GM19025 (cell line): ENCODE results near the gene ABAT.

Source experiments
- ATAC-seq: cut with Tn5 transposase; IDR thresholded peaks from one replicate; pipeline ENCODE4 v1.9.1; 2021; ENCODE audit warnings: mild to moderate bottlenecking, low read depth, moderate library complexity; ENCODE audit not compliant: unreplicated experiment

Gene ABAT

GRCh38 chr16:8808009-8808408 lies 133.6 kb downstream of the ABAT start:
- no peak for ATAC-seq

GRCh38 chr16:8808613-8809353 lies 134.4 kb downstream of the ABAT start:
- ATAC-seq, result no peak

- ATAC-seq, result no peak
Measured at GRCh38 chr16:8812162-8812843, 137.9 kb downstream of the ABAT start.

GRCh38 chr16:8814095-8814806 lies 139.8 kb downstream of the ABAT start:
- no peak for ATAC-seq

GRCh38 chr16:8816967-8817655 lies 142.7 kb downstream of the ABAT start:
- no peak for ATAC-seq

GRCh38 chr16:8818504-8819270 lies 144.3 kb downstream of the ABAT start:
- ATAC-seq, result peak; percentile 83

- ATAC-seq, result no peak
Measured at GRCh38 chr16:8819411-8820034, 145.1 kb downstream of the ABAT start.

- ATAC-seq, result no peak
Measured at GRCh38 chr16:8822403-8822802, 148.0 kb downstream of the ABAT start.

- no peak for ATAC-seq
Measured at GRCh38 chr16:8826278-8826879, 152.0 kb downstream of the ABAT start.

- no peak for ATAC-seq
Measured at GRCh38 chr16:8828541-8829165, 154.2 kb downstream of the ABAT start.

GRCh38 chr16:8831450-8831849 lies 157.0 kb downstream of the ABAT start:
- no peak for ATAC-seq

GRCh38 chr16:8831871-8832716 lies 157.7 kb downstream of the ABAT start:
- ATAC-seq, result no peak

- ATAC-seq, result no peak
Measured at GRCh38 chr16:8832717-8833105, 158.3 kb downstream of the ABAT start.
